ENCODE results near the gene LEF1. TPM values are rescaled to one million over a fixed set of nuclear protein-coding genes. Genes with fewer than 3 reads are reported as not detected.

LEF1 gene
- polyA plus RNA-seq, 1 donor: 8.5 TPM

GRCh38 chr4:108115168-108115526, 53.6 kb downstream of the LEF1 start:
- Histone ChIP-seq H3K36me3 (ENCODE audit: control insufficient read depth, insufficient read depth, low read length) (no peaks in the 10 kb centered on the region), H3K4me3 (ENCODE audit: low read length) (no peak overlapping the region), H3K27ac (ENCODE audit: low read length) (no peak overlapping the region), H3K9me3 (ENCODE audit: control insufficient read depth, low read depth, low read length) (no peaks in the 10 kb centered on the region), H3K4me1 (ENCODE audit: control insufficient read depth, insufficient read depth, low read length) (no peaks in the 10 kb centered on the region), H3K27me3 (ENCODE audit: control insufficient read depth, insufficient read depth, low read length) (no peaks in the 10 kb centered on the region)
- WGBS (ENCODE audit: insufficient coverage, low lambda C conversion rate): 94% methylated on average over 2 of the region's 2 CpGs
- no peak for DNase-seq

GRCh38 chr4:108114503-108114902, 54.2 kb downstream of the LEF1 start:
- no peak overlapping the region for H3K4me3 ChIP-seq (ENCODE audit: low read length)
- H3K36me3 ChIP-seq (ENCODE audit: control insufficient read depth, insufficient read depth, low read length): no peaks in the 10 kb centered on the region
- no peak for DNase-seq
- no peaks in the 10 kb centered on the region for H3K27me3 ChIP-seq (ENCODE audit: control insufficient read depth, insufficient read depth, low read length)
- H3K9me3 ChIP-seq (ENCODE audit: control insufficient read depth, low read depth, low read length): no peaks in the 10 kb centered on the region
- 20% methylated on average over 2 of the region's 6 CpGs for WGBS (ENCODE audit: insufficient coverage, low lambda C conversion rate)
- H3K4me1 ChIP-seq (ENCODE audit: control insufficient read depth, insufficient read depth, low read length): no peaks in the 10 kb centered on the region
- H3K27ac ChIP-seq (ENCODE audit: low read length): no peak overlapping the region

GRCh38 chr4:108113229-108113628, 55.5 kb downstream of the LEF1 start:
- H3K36me3 ChIP-seq (ENCODE audit: control insufficient read depth, insufficient read depth, low read length): no peaks in the 10 kb centered on the region
- 17% methylated on average over 1 of the region's 5 CpGs for WGBS (ENCODE audit: insufficient coverage, low lambda C conversion rate)
- DNase-seq: no peak
- no peak overlapping the region for H3K4me3 ChIP-seq (ENCODE audit: low read length)
- no peaks in the 10 kb centered on the region for H3K9me3 ChIP-seq (ENCODE audit: control insufficient read depth, low read depth, low read length)
- no peaks in the 10 kb centered on the region for H3K27me3 ChIP-seq (ENCODE audit: control insufficient read depth, insufficient read depth, low read length)
- H3K27ac ChIP-seq (ENCODE audit: low read length): no peak overlapping the region
- H3K4me1 ChIP-seq (ENCODE audit: control insufficient read depth, insufficient read depth, low read length): no peaks in the 10 kb centered on the region

GRCh38 chr4:108111781-108112180, 57.0 kb downstream of the LEF1 start:
- H3K36me3 ChIP-seq (ENCODE audit: control insufficient read depth, insufficient read depth, low read length): no peaks in the 10 kb centered on the region
- H3K9me3 ChIP-seq (ENCODE audit: control insufficient read depth, low read depth, low read length): no peaks in the 10 kb centered on the region
- H3K4me1 ChIP-seq (ENCODE audit: control insufficient read depth, insufficient read depth, low read length): no peaks in the 10 kb centered on the region
- H3K27me3 ChIP-seq (ENCODE audit: control insufficient read depth, insufficient read depth, low read length): no peaks in the 10 kb centered on the region
- H3K4me3 ChIP-seq (ENCODE audit: low read length): no peak overlapping the region
- no peak overlapping the region for H3K27ac ChIP-seq (ENCODE audit: low read length)
- 100% methylated on average over 2 of the region's 4 CpGs for WGBS (ENCODE audit: insufficient coverage, low lambda C conversion rate)
- no peak for DNase-seq

- no peaks in the 10 kb centered on the region for H3K9me3 ChIP-seq (ENCODE audit: control insufficient read depth, low read depth, low read length)
- H3K27me3 ChIP-seq (ENCODE audit: control insufficient read depth, insufficient read depth, low read length): peaks cover 3% of the 10 kb centered on the region
- no peak overlapping the region for H3K27ac ChIP-seq (ENCODE audit: low read length)
- H3K4me3 ChIP-seq (ENCODE audit: low read length): no peak overlapping the region
- no peak for DNase-seq
- no peaks in the 10 kb centered on the region for H3K36me3 ChIP-seq (ENCODE audit: control insufficient read depth, insufficient read depth, low read length)
- H3K4me1 ChIP-seq (ENCODE audit: control insufficient read depth, insufficient read depth, low read length): no peaks in the 10 kb centered on the region
- no CpG with 5 or more reads among the region's 5 CpGs for WGBS (ENCODE audit: insufficient coverage, low lambda C conversion rate)
Measured at GRCh38 chr4:108110450-108110849, 58.3 kb downstream of the LEF1 start.

GRCh38 chr4:108109997-108110416, 58.7 kb downstream of the LEF1 start:
- H3K36me3 ChIP-seq (ENCODE audit: control insufficient read depth, insufficient read depth, low read length): no peaks in the 10 kb centered on the region
- 14% methylated on average over 1 of the region's 2 CpGs for WGBS (ENCODE audit: insufficient coverage, low lambda C conversion rate)
- H3K27me3 ChIP-seq (ENCODE audit: control insufficient read depth, insufficient read depth, low read length): peaks cover 3% of the 10 kb centered on the region
- no peak overlapping the region for H3K4me3 ChIP-seq (ENCODE audit: low read length)
- H3K4me1 ChIP-seq (ENCODE audit: control insufficient read depth, insufficient read depth, low read length): no peaks in the 10 kb centered on the region
- DNase-seq: no peak
- no peaks in the 10 kb centered on the region for H3K9me3 ChIP-seq (ENCODE audit: control insufficient read depth, low read depth, low read length)
- no peak overlapping the region for H3K27ac ChIP-seq (ENCODE audit: low read length)

GRCh38 chr4:108109111-108109510, 59.6 kb downstream of the LEF1 start:
- H3K4me3 ChIP-seq (ENCODE audit: low read length): no peak overlapping the region
- 60% methylated on average over 3 of the region's 4 CpGs for WGBS (ENCODE audit: insufficient coverage, low lambda C conversion rate)
- peaks cover 5% of the 10 kb centered on the region for H3K27me3 ChIP-seq (ENCODE audit: control insufficient read depth, insufficient read depth, low read length)

GRCh38 chr4:108107729-108108382, 60.9 kb downstream of the LEF1 start:
- Histone ChIP-seq H3K4me1 (ENCODE audit: control insufficient read depth, insufficient read depth, low read length) (no peaks in the 10 kb centered on the region), H3K27ac (ENCODE audit: low read length) (no peak overlapping the region), H3K27me3 (ENCODE audit: control insufficient read depth, insufficient read depth, low read length) (peaks cover 5% of the 10 kb centered on the region), H3K4me3 (ENCODE audit: low read length) (no peak overlapping the region), H3K36me3 (ENCODE audit: control insufficient read depth, insufficient read depth, low read length) (no peaks in the 10 kb centered on the region), H3K9me3 (ENCODE audit: control insufficient read depth, low read depth, low read length) (no peaks in the 10 kb centered on the region)
- WGBS (ENCODE audit: insufficient coverage, low lambda C conversion rate): 80% methylated on average over 1 of the region's 6 CpGs
- DNase-seq: no peak

More at GRCh38 chr4:108109111-108109510, 59.6 kb downstream of the LEF1 start:
- no peak for DNase-seq
- no peak overlapping the region for H3K27ac ChIP-seq (ENCODE audit: low read length)
- H3K4me1 ChIP-seq (ENCODE audit: control insufficient read depth, insufficient read depth, low read length): no peaks in the 10 kb centered on the region
- H3K36me3 ChIP-seq (ENCODE audit: control insufficient read depth, insufficient read depth, low read length): no peaks in the 10 kb centered on the region
- no peaks in the 10 kb centered on the region for H3K9me3 ChIP-seq (ENCODE audit: control insufficient read depth, low read depth, low read length)

- Histone ChIP-seq H3K4me1 (ENCODE audit: control insufficient read depth, insufficient read depth, low read length) (no peaks in the 10 kb centered on the region), H3K4me3 (ENCODE audit: low read length) (no peak overlapping the region), H3K27me3 (ENCODE audit: control insufficient read depth, insufficient read depth, low read length) (peaks cover 5% of the 10 kb centered on the region), H3K36me3 (ENCODE audit: control insufficient read depth, insufficient read depth, low read length) (no peaks in the 10 kb centered on the region), H3K9me3 (ENCODE audit: control insufficient read depth, low read depth, low read length) (no peaks in the 10 kb centered on the region), H3K27ac (ENCODE audit: low read length) (no peak overlapping the region)
- 83% methylated on average over 1 of the region's 4 CpGs for WGBS (ENCODE audit: insufficient coverage, low lambda C conversion rate)
- no peak for DNase-seq
Measured at GRCh38 chr4:108107101-108107500, 61.6 kb downstream of the LEF1 start.

- H3K4me1 ChIP-seq (ENCODE audit: control insufficient read depth, insufficient read depth, low read length): no peaks in the 10 kb centered on the region
- peaks cover 5% of the 10 kb centered on the region for H3K27me3 ChIP-seq (ENCODE audit: control insufficient read depth, insufficient read depth, low read length)
- H3K4me3 ChIP-seq (ENCODE audit: low read length): no peak overlapping the region
- DNase-seq: no peak
- H3K36me3 ChIP-seq (ENCODE audit: control insufficient read depth, insufficient read depth, low read length): no peaks in the 10 kb centered on the region
- no peaks in the 10 kb centered on the region for H3K9me3 ChIP-seq (ENCODE audit: control insufficient read depth, low read depth, low read length)
- no peak overlapping the region for H3K27ac ChIP-seq (ENCODE audit: low read length)
- WGBS (ENCODE audit: insufficient coverage, low lambda C conversion rate): no CpG with 5 or more reads among the region's 3 CpGs
Measured at GRCh38 chr4:108106186-108106585, 62.5 kb downstream of the LEF1 start.

All from large intestine (tissue), 3 donors.